Fibroblast of mammary gland (primary cell): ENCODE measurements around the gene MYADML2.

Source experiments
- DNase-seq: peaks from one replicate; pipeline ENCODE4 v3.0.0-alpha.2; 2010; ENCODE audit warnings: low read depth
- H3K4me3 ChIP-seq: 2 replicates; pipeline ENCODE4 v1.5.1; 2011; ENCODE audit warnings: low read depth, mild to moderate bottlenecking, low read length, moderate library complexity; ENCODE audit not compliant: control insufficient read depth
- TF ChIP-seq, protein P1 (sequence below): conservative IDR thresholded peaks from 2 replicates; pipeline ENCODE4 v1.5.1; 2011; ENCODE audit warnings: low read depth, low read length, inconsistent platforms; ENCODE audit not compliant: control insufficient read depth, insufficient read depth

Gene MYADML2

DNA sequence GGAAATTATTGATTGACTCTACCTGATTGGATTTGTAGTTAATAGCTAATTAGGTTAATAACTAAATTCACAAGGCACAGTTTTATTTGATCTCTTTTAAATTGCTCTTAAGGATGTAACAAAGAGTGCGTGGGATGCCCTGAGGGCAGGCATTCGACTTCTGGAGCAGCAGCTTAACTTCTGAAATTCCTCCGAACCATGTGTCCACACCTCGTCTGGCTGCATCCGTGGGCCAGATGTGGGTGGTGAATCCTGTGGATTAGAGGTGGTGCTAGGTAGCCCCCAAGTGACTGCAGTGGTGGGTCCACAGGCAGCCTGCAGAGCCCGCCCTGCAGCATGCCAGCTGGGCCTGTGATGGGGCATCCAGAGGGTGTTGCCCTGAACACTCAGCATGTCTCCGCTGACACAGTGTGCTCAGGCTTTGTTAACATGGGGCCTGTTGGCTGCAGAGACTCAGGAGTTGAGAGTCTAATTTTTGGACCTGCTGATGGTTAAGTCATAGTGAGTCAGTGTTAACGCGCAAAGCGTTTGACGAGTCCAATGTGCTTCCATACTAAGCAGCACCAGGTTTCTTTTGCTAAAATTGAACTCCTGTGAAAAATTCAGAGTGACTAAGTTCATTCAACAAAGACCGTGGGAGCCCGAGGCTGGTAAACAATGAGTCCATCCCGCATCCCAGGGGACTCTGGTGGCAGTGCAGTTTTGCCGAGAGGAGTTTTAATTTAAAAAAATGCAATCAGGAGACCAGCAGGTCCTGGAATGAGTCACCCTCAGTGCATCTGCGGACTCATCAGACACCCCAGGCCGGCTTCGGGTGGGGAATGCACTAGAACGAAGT lies 48.8 kb downstream of the MYADML2 start:
- peak; percentile 98 for DNase-seq
- no peak overlapping the region for H3K4me3 ChIP-seq
- TF ChIP-seq, protein P1, sequence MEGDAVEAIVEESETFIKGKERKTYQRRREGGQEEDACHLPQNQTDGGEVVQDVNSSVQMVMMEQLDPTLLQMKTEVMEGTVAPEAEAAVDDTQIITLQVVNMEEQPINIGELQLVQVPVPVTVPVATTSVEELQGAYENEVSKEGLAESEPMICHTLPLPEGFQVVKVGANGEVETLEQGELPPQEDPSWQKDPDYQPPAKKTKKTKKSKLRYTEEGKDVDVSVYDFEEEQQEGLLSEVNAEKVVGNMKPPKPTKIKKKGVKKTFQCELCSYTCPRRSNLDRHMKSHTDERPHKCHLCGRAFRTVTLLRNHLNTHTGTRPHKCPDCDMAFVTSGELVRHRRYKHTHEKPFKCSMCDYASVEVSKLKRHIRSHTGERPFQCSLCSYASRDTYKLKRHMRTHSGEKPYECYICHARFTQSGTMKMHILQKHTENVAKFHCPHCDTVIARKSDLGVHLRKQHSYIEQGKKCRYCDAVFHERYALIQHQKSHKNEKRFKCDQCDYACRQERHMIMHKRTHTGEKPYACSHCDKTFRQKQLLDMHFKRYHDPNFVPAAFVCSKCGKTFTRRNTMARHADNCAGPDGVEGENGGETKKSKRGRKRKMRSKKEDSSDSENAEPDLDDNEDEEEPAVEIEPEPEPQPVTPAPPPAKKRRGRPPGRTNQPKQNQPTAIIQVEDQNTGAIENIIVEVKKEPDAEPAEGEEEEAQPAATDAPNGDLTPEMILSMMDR = no peak

DNA sequence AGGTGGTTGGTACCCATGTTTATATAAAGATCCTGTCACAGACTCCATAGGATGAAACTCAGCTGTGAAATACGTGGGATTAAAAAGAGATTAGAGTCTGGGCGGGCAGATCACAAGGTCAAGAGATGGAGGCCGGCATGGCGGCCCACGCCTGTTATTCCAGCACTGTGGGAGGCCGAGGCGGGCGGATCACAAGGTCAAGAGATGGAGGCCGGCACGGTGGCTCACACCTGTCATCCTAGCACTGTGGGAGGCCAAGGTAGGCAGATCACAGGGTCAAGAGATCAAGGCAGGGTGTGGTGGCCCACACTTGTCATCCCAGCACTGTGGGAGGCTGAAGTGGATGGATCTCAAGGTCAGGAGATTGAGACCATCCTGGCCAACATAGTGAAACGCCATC lies 51.6 kb downstream of the MYADML2 start:
- no peak overlapping the region for H3K4me3 ChIP-seq
- TF ChIP-seq, protein P1 = no peak
- DNase-seq = no peak

DNA sequence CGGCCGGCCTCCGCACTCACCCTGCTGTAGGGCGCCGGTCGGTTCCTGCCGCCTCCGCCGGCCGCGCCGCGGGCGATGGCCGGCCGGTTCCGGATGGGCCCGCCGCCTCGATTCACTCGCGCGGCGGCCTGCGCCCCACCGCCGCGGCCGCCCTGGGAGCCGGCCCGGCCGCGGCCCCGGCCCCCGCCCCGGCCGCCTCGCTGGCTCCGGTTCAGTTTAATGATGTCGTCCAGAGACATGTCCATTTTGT lies 55.8 kb downstream of the MYADML2 start:
- DNase-seq = no peak
- H3K4me3 ChIP-seq = peak overlapping the region; percentile 78
- TF ChIP-seq, protein P1 = no peak

GRCh38 chr17:81890447-81891302 lies 56.4 kb downstream of the MYADML2 start:
- DNase-seq = no peak
- H3K4me3 ChIP-seq = peak overlapping the region; percentile 78
- TF ChIP-seq, protein P1 = no peak
